ENCODE measurements around the gene HLA-A.
"Not testable (repeated sequence)": the region's sequence is repeated elsewhere in the genome, so short reads cannot be mapped to it uniquely, and the experiment has no call there.

HLA-A gene

DNA sequence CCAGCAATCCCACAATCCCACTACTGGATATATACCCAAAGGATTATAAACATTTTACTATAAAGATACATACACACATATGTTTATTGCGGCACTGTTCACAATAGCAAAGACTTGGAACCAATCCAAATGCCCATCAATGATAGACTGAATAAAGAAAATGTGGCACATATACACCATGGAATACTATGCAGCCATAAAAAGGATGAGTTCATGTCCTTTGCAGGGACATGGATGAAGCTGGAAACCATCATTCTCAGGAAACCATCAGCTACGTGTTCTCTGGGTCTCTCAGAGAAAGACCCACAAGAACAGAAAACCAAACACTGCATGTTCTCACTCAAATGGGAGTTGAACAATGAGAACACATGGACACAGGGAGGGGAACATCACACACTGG lies 21.4 kb downstream of the HLA-A start:
- DNase-seq (ENCODE audit: low spot score), result not testable (repeated sequence)

GRCh38 chr6:29964518-29964886 lies 22.2 kb downstream of the HLA-A start:
- DNase-seq (ENCODE audit: low spot score), result no peak

- peak; percentile 94 for DNase-seq (ENCODE audit: low spot score)
Observed at GRCh38 chr6:29964887-29965562, 22.7 kb downstream of the HLA-A start.

DNA sequence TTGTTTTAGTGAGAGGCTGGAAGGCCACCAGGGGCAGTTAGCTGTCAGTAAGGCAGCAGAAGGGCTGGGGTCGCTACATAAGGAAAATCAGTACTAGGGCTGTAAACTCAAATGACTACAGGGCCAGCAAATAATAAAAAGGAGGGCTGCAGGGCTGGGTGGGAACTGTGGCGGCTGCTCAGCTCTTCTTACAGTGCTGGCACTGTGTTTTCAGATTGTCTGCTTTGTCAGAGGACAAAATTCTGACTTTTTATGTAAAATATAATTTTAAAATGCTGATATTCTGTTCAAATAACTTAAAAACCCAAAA lies 23.2 kb downstream of the HLA-A start:
- no peak for DNase-seq (ENCODE audit: low spot score)

DNA sequence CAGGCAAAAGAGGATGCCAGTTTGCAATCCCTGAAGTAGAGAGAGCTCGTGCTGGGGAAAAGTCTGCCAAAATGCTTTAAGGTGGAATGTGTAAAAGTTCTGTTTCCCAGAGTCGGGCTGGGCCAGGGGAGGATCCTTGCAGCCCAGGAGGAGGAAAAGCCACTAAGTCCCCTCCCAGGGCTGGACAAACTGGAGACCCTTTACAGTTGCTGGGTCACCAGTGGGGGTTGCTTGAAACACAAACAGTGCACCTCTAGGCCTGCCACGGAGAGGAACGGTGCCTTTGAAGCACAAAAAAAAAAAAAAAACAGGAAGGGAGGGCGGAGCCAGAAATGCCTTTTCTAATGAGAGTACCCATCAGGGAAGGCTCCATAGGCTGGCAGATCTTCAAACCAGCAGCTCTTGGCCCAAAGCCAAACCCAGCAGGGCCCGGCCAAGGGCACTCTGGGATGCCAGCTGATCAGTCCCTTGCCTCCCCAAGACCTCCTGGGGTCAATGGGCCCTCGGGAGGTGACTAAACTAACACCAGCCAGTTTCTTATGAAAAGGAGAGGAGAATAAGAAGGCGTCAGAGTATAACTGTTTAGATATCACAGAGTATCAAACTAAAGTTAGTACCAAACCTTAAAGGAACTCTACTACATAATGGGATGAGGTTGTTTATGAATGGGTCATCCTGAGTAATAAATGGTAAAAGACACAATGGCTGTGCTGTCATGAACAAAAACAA lies 23.7 kb downstream of the HLA-A start:
- peak; percentile 94 for DNase-seq (ENCODE audit: low spot score)

GRCh38 chr6:29967379-29968010 lies 25.2 kb downstream of the HLA-A start:
- peak; percentile 69 for DNase-seq (ENCODE audit: low spot score)

GRCh38 chr6:29968130-29968529 lies 25.8 kb downstream of the HLA-A start:
- DNase-seq (ENCODE audit: low spot score), result peak; percentile 88

DNA sequence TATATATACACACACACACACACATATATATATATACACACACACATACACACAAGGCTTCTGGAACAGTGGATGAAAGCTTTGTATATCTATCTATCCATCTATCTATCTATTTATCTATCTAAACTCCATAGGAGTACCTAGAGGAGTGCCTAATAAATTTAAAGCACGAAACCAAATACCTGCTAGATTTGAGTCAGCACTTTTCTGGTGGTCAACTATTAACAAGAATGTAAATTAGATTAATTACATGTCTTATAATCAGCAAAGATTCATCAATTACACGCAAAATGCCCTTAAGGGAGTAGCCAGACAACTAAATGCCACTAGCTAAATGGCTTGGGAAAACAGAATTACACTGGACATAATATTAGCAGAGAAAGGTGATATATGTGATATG lies 26.6 kb downstream of the HLA-A start:
- no peak for DNase-seq (ENCODE audit: low spot score)

- DNase-seq (ENCODE audit: low spot score), result no peak
Observed at GRCh38 chr6:29970711-29971110, 28.4 kb downstream of the HLA-A start.

GRCh38 chr6:29974901-29975560 lies 32.7 kb downstream of the HLA-A start:
- DNase-seq (ENCODE audit: low spot score), result no peak

DNA sequence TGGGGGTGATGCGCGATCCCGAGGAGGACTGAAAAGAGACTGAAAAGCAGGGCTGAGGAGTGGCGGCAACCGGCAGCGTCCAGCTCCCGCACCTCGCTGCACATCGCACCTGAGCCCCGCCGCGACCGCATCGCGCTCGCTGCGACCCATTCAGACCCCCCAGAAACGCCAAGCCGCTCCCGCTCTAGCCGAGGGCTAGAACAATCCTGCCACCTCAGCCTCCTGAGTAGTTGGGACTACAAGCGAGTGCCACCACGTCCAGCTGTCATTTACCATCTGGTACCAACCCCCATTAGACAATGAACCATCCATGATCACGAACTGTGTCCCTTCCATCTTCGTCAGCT lies 33.2 kb downstream of the HLA-A start:
- DNase-seq (ENCODE audit: low spot score), result no peak

- no peak for DNase-seq (ENCODE audit: low spot score)
Observed at GRCh38 chr6:29976253-29976587, 33.9 kb downstream of the HLA-A start.

GRCh38 chr6:29976588-29977424 lies 34.5 kb downstream of the HLA-A start:
- peak; percentile 83 for DNase-seq (ENCODE audit: low spot score)

- no peak for DNase-seq (ENCODE audit: low spot score)
Observed at GRCh38 chr6:29977425-29977727, 35.0 kb downstream of the HLA-A start.

- not testable (repeated sequence) for DNase-seq (ENCODE audit: low spot score)
Observed at GRCh38 chr6:29980013-29980412, 37.7 kb downstream of the HLA-A start.

DNA sequence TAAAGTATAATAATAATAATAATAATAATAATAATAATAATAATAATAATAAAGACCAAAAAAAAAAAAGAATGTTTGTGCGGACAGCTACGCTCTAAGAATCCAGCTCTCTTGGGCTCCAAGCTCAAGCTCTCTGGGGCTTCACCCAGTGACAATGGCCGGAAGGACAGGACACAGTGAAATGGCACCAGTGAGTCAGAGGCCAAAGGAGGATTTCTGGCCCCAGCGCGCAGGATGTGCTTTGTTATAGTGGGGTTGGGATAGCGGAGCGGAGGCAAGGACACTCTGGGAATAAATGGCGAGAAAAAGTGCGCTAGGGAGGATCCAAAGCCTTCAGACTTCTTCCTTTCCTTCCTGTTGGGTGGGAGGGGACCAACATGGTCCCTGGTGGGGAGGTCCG lies 38.2 kb downstream of the HLA-A start:
- DNase-seq (ENCODE audit: low spot score), result no peak

DNA sequence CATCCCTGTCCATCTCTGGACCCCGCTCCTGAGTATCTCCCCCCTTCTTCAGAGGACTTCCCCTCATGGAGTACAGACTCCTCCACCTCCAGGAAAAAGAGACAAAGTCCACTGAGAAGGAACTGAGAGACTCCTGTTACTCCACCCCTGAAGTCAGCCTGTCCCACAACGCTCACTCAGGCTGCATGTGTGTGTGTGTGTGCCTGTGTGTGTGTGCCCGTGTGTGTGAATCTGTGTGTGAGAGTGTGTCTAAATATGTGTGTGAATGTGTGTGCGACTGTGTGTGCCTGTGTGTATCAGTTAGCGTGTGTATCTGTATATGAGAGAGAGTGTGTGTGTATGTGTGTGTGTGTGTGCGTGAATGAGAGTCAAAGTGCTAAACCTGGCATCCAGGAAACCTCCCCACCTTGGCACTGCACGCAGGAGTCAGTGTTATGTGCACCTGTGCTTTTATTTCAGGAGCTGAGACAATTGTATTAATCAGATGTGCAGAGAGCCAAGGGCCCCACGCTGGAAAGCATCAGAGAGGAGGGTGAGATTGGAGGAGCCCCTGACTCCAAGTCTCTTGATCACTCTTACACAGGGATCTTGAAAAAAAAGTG lies 39.0 kb downstream of the HLA-A start:
- no peak for DNase-seq (ENCODE audit: low spot score)

DNA sequence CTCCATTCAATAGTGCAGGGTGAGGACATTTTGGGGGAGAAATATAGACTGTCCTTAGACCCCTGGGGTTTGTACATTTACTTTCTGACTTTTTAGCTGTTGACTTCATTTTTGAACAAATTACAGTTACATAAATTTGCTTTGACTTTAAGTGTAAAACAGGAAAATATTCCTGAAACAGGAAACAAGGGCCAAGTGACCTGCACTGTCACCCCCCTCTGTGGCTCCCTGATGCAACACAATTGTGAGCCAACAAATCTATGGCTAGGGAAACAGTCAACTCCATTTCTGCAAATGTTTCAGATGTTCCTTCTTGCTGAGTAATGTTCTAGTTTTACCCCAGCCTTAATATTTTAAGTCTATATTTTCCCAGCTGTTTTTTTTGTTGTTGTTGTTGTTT lies 39.8 kb downstream of the HLA-A start:
- DNase-seq (ENCODE audit: low spot score), result no peak

DNA sequence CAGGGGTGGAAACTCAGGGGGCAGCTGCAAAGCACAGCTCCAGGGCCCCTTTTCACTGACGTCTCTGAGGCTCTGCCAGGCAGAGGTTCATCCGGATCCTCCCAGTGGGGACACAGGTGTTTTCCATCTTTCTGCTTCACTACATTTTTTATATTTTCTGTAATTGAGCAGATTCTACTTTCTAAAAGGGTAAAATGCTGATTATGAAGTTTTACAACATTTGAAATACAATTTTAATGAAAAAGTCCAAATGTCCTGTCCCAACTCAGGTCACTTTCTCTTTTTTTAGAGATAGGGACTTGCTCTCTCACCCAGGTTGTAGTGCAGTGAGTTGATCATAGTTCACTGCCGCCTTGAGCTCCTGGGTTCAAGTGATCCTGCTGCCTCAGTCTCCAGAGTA lies 41.9 kb downstream of the HLA-A start:
- no peak for DNase-seq (ENCODE audit: low spot score)

DNA sequence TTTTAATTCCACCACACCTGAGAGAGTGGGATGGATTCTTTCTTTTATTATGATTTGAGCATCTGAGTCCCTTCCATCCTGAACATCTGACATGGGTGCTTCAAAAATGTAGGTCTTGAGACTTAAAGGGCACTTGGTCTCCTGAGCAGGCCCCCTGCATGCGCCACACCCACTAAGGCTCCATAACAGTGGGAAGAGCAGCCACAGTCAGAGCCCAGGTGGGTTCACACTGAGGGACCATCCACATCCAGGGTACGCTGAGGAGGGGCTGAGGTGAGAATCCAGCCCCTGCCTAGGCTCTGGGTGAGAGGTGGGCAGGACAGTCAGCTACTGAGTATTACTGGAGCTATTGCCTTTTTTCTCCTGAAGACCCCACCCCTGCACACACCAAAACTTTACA lies 42.7 kb downstream of the HLA-A start:
- DNase-seq (ENCODE audit: low spot score), result no peak

- DNase-seq (ENCODE audit: low spot score), result no peak
Observed at GRCh38 chr6:29986179-29986781, 43.9 kb downstream of the HLA-A start.

GRCh38 chr6:29989211-29989610 lies 46.9 kb downstream of the HLA-A start:
- peak; percentile 20 for DNase-seq (ENCODE audit: low spot score)
